ENCODE results near the gene TMEM132E.

- no peak for TF ChIP-seq POLR2A (IDR thresholded peaks at IDR 0.05; ENCODE audit: low read length)
- no peak for TF ChIP-seq GATA1 (IDR thresholded peaks at IDR 0.05; ENCODE audit: low read depth, low read length)
Measured at GRCh38 chr17:34553907-34554306, 25.5 kb upstream of the TMEM132E start.
